ENCODE results near the gene MTM1.

MTM1 gene

GRCh38 chrX:150688911-150689451 is 120.6 kb downstream of the MTM1 start:
- H3K4me3 ChIP-seq (ENCODE audit: control insufficient read depth, low read depth, low read length): no peak overlapping the region
- TF ChIP-seq CTCF (IDR thresholded peaks at IDR 0.05; ENCODE audit: control insufficient read depth, insufficient read depth, low read depth, low read length, missing control alignments): no peak
- peak; percentile 64 for DNase-seq (ENCODE audit: low read depth)

GRCh38 chrX:150690126-150690525 is 121.7 kb downstream of the MTM1 start:
- TF ChIP-seq CTCF (IDR thresholded peaks at IDR 0.05; ENCODE audit: control insufficient read depth, insufficient read depth, low read depth, low read length, missing control alignments): no peak
- no peak overlapping the region for H3K4me3 ChIP-seq (ENCODE audit: control insufficient read depth, low read depth, low read length)
- DNase-seq (ENCODE audit: low read depth): peak; percentile 82

GRCh38 chrX:150692296-150692695 is 123.9 kb downstream of the MTM1 start:
- no peak for DNase-seq (ENCODE audit: low read depth)
- no peak for TF ChIP-seq CTCF (IDR thresholded peaks at IDR 0.05; ENCODE audit: control insufficient read depth, insufficient read depth, low read depth, low read length, missing control alignments)
- H3K4me3 ChIP-seq (ENCODE audit: control insufficient read depth, low read depth, low read length): no peak overlapping the region

- no peak for DNase-seq (ENCODE audit: low read depth)
- H3K4me3 ChIP-seq (ENCODE audit: control insufficient read depth, low read depth, low read length): peak within 1 kb of the TSS; percentile 65
- no peak for TF ChIP-seq CTCF (IDR thresholded peaks at IDR 0.05; ENCODE audit: control insufficient read depth, insufficient read depth, low read depth, low read length, missing control alignments)
These were observed 124.7 kb downstream of the MTM1 start, which contains the start of gene MTMR1 for GRCh38 chrX:150692831-150693724. MTMR1 (plus strand) TSS chrX:150693396; CDS start chrX:150693531, 135 bp downstream.

GRCh38 chrX:150693725-150694574 is 125.5 kb downstream of the MTM1 start:
- H3K4me3 ChIP-seq (ENCODE audit: control insufficient read depth, low read depth, low read length): peak overlapping the region; percentile 65

More at GRCh38 chrX:150693725-150694574, 125.5 kb downstream of the MTM1 start:
- DNase-seq (ENCODE audit: low read depth): peak; percentile 56
- no peak for TF ChIP-seq CTCF (IDR thresholded peaks at IDR 0.05; ENCODE audit: control insufficient read depth, insufficient read depth, low read depth, low read length, missing control alignments)

Data from AG09309 (cell line).